ENCODE results near the gene THYN1.

The THYN1 gene

DNA sequence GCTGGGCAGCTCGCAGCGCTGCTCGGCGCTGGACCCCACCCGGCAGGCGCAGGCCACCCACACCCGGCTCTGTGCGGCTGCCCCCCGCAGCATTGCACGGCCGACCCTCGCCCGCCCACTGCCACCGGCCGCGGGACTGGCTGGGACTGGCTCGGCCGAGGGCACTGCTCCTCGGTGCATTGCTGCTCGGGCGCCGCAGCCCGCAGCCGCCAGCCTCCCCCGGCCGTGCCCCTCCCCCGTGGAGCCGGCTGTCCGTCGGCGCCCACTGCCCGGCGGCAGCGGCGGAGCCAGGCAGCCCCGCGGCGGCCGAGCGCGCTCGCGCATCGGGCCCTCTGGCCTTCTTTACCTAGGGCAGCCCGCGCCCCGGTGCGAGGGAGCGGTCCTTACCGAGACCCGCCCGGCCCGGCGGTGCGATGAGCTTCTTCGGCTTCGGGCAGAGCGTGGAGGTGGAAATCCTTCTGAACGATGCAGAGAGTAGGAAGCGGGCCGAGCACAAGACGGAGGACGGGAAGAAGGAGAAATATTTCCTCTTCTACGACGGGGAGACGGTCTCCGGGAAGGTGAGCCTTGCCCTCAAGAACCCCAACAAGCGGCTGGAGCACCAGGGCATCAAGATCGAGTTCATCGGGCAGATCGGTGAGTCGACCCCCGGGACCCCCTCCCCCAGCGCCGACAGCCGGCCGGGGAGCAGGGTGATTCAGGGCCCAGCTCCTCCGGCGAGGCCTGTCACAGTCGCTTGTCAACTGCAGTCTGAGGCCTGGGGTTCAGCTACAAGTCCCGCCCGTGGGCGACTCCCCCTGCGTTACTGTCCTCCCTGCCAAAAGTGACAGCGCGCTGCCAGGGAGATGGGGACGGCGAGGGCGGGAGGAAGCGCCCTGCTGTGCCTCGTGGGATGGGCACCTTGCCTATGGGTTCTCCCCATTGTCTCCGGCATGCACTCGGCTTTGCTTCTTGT, 28.2 kb downstream of the THYN1 start:
- DNase-seq = peak in 56 of 58 donors; percentile 8 to 82 (median 58)

- peak; percentile 61 to 98 (median 93) for DNase-seq
Measured at GRCh38 chr11:134223836-134224709, 29.1 kb downstream of the THYN1 start, which contains the start of the genes NCAPD3 and VPS26B. Gene NCAPD3 (minus strand): TSS chr11:134223967. CDS start chr11:134223926, 41 bp downstream. Gene VPS26B (plus strand): TSS chr11:134224671. CDS start chr11:134225123, 452 bp downstream.

- DNase-seq = no peak
Measured at GRCh38 chr11:134223121-134223520, 30.0 kb downstream of the THYN1 start.

DNA sequence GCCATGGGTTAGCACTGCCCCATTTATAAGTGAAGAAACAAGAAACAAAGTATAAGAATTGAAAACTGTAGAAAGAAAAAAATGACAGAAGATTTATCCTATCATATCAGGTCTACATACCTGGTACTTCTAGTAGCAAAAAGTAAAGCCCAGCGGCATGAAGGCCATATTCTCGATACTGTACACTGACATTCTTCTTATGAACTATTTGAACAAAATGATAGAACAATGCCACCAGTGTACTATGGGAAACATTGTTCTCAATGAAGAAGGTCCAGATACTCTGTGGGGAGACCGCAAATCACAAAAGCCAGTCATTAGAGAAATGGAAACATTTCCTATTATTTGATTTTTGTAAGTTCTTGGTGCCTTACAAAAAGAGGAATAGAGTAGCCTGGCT, 36.3 kb downstream of the THYN1 start:
- DNase-seq = no peak

DNA sequence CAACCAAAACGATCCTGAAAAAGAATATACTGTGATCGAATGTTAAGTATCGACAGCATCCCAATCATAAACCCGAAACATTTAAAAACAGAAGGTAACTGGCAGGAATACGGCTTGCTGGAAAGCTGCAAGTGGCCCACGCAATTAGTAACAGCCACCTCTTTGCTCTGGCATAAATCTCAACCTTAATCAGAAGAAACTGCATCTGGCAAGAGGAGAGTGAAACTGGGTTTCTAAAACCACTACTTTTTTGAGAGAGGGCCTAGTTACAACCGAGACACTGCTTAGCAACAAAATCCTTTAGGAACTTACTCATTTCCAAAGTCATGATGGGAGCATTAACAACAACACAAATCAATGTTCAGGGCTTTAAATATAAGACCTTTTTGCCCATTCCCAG, 37.3 kb downstream of the THYN1 start:
- no peak for DNase-seq

GRCh38 chr11:134207538-134208239, 45.5 kb downstream of the THYN1 start:
- DNase-seq = no peak

DNA sequence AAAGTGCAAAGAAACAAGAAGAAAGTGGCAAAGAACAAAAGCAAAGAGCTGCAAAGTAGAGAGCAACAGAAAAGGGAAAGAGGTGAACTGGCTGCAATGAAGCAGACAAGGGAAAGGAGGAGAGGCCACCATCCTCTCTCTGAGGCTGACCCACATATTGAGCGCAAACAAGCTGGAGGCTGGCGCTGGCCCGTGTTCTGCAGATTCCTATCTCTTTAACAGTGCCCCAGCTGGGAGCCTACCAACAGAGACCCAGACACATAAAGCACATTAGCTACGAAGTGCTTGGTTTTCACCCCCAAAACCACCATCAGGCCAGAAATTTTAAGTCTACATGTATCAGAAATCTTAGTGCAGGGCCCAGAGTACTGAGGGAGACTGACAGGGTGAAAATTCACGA, 47.0 kb downstream of the THYN1 start:
- no peak for DNase-seq

DNA sequence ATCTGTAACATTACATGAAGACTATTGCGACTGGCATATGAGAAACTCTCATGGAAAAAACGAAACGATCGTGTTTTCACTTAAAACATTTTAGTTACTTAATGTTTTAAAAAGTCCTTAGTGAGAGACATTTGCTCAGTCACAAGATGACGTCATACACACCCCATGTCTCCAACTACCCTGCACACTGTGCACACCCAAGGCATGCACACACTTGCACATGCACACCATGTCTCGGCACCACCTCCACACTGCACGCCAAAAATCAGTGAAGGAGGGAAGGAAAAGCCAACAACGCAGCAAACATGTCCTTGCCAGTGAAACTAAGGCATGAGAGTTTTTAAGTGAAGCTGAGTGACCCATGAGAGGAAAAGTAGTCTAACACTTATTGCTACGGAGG, 47.4 kb downstream of the THYN1 start:
- no peak for DNase-seq

DNA sequence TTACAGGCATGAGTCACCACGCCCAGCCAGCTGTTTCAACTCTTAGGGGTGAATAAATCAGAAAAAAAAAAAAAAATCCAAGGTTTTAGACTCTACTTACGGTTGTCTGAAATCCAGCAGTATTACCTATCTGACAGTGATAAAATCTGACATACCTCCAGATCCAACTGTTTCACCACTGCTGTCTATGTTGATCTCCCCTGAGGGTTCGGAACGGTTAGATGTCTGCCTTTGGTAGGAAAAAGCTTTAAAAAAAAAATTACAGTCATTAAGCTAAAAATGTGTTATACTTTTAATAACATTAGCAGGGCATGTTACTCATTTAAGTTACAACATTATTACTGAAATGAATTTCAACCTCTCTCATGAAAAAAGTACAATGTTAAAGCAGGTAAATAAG, 50.5 kb downstream of the THYN1 start:
- no peak for DNase-seq

DNA sequence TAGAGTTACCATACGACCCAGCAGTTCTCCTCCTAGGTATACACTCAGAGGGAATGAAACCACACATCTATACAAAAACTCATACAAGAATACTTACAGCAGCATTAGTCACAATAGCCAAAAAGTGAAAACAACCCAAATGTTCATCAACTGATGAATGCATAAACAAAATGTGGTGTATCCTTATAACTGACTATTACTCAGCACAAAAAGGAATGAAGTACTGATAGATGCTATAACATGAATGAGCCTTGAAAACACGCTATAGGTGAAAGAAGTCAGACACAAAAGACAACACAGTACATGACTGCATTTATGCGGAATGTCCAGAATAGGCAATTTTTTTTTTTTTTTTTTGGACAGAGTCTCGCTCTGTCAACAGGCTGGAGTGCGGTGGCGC, 52.5 kb downstream of the THYN1 start:
- DNase-seq = no peak

GRCh38 chr11:134199531-134199930, 53.6 kb downstream of the THYN1 start:
- no peak for DNase-seq
